ENCODE results near the gene PTPRN2. TPM values are rescaled to one million over a fixed set of nuclear protein-coding genes. Genes with fewer than 3 reads are reported as not detected.

PTPRN2 gene
- total and polyA plus RNA-seq, 4 donors, result 18.1 to 69.9 (median 50.4) TPM

GRCh38 chr7:158327571-158328180, 259.9 kb downstream of the PTPRN2 start:
- 36% methylated on average over 4 of the region's 5 CpGs for WGBS (ENCODE audit: insufficient coverage)
- Histone ChIP-seq H3K27ac (ENCODE audit: low read depth, low read length) (no peak overlapping the region), H3K36me3 (ENCODE audit: control insufficient read depth, insufficient read depth, low read length) (peaks cover 3% of the 10 kb centered on the region), H3K4me1 (ENCODE audit: control insufficient read depth, insufficient read depth, low read length) (peaks cover 35% of the 10 kb centered on the region), H3K4me3 (ENCODE audit: low read depth, low read length) (no peak overlapping the region), H3K27me3 (ENCODE audit: control insufficient read depth, insufficient read depth, low read length) (no peaks in the 10 kb centered on the region), H3K9me3 (ENCODE audit: control insufficient read depth, insufficient read depth, low read length) (no peaks in the 10 kb centered on the region)
- peak in 1 of 6 donors; percentile 37 for DNase-seq (ENCODE audit: low read depth in 4 of 6, low spot score in 6 of 6)

DNA sequence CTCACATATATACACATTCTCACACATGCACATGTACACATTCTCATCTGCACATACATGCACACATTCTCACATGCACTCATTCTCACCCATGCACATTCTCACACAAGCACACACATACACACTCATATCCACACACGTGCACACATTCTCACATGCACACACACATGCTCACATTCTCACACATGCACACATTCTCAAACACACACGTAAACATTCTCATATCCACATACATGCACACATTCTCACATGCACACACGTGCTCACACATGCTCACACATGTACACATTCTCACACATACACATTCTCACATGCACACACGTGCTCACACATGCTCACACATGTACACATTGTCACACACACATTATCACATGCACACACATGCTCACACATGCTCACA, 260.6 kb downstream of the PTPRN2 start:
- H3K4me3 ChIP-seq (ENCODE audit: low read depth, low read length), result no peak overlapping the region
- peaks cover 41% of the 10 kb centered on the region for H3K4me1 ChIP-seq (ENCODE audit: control insufficient read depth, insufficient read depth, low read length)
- 93% methylated on average over 4 of the region's 4 CpGs for WGBS (ENCODE audit: insufficient coverage)
- H3K27ac ChIP-seq (ENCODE audit: low read depth, low read length), result no peak overlapping the region
- H3K36me3 ChIP-seq (ENCODE audit: control insufficient read depth, insufficient read depth, low read length), result peaks cover 3% of the 10 kb centered on the region
- DNase-seq (ENCODE audit: low read depth in 4 of 6, low spot score in 6 of 6), result no peak
- no peaks in the 10 kb centered on the region for H3K27me3 ChIP-seq (ENCODE audit: control insufficient read depth, insufficient read depth, low read length)
- no peaks in the 10 kb centered on the region for H3K9me3 ChIP-seq (ENCODE audit: control insufficient read depth, insufficient read depth, low read length)

- Histone ChIP-seq H3K9me3 (ENCODE audit: control insufficient read depth, insufficient read depth, low read length) (no peaks in the 10 kb centered on the region), H3K27me3 (ENCODE audit: control insufficient read depth, insufficient read depth, low read length) (no peaks in the 10 kb centered on the region), H3K4me1 (ENCODE audit: control insufficient read depth, insufficient read depth, low read length) (peaks cover 45% of the 10 kb centered on the region), H3K27ac (ENCODE audit: low read depth, low read length) (no peak overlapping the region), H3K36me3 (ENCODE audit: control insufficient read depth, insufficient read depth, low read length) (peaks cover 3% of the 10 kb centered on the region), H3K4me3 (ENCODE audit: low read depth, low read length) (no peak overlapping the region)
- peak in 5 of 6 donors; percentile 39 to 92 (median 48) for DNase-seq (ENCODE audit: low read depth in 4 of 6, low spot score in 6 of 6)
- 25% methylated on average over 26 of the region's 27 CpGs for WGBS (ENCODE audit: insufficient coverage)
Observed at GRCh38 chr7:158325530-158326381, 261.9 kb downstream of the PTPRN2 start.

GRCh38 chr7:158324397-158325360, 262.9 kb downstream of the PTPRN2 start:
- H3K27ac ChIP-seq (ENCODE audit: low read depth, low read length), result no peak overlapping the region
- H3K4me1 ChIP-seq (ENCODE audit: control insufficient read depth, insufficient read depth, low read length), result peaks cover 45% of the 10 kb centered on the region
- no peaks in the 10 kb centered on the region for H3K9me3 ChIP-seq (ENCODE audit: control insufficient read depth, insufficient read depth, low read length)
- DNase-seq (ENCODE audit: low read depth in 4 of 6, low spot score in 6 of 6), result no peak
- H3K27me3 ChIP-seq (ENCODE audit: control insufficient read depth, insufficient read depth, low read length), result no peaks in the 10 kb centered on the region
- peaks cover 5% of the 10 kb centered on the region for H3K36me3 ChIP-seq (ENCODE audit: control insufficient read depth, insufficient read depth, low read length)
- H3K4me3 ChIP-seq (ENCODE audit: low read depth, low read length), result no peak overlapping the region
- WGBS (ENCODE audit: insufficient coverage), result 89% methylated on average over 12 of the region's 17 CpGs

DNA sequence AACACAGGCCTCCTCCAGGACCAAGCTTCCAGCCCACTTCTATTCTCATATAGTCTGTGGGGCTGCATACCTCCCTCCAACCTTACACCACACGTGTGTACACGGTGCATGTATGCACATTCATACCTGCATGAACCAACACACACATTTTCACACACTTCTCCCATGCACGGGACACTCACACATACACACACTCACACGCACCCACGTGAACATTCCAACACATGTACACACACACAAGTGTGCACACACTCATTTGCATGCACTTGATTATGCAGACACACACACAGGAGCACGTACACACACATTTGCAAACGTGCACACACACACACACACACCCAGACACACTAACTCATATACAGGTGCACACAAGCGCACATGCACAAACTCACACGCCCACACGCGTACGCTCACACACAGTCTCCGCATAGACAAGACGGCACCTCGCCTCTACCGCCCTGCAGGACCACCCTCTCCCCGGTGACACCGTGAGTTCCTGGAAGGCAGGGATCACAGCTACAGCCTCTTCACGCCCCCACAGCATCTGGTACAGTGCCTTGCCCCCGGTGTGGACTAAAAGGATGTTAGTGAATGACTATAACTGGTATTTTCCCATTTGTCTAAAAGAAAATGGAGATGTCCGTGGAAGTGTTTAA, 263.8 kb downstream of the PTPRN2 start:
- Histone ChIP-seq H3K27ac (ENCODE audit: low read depth, low read length) (no peak overlapping the region), H3K27me3 (ENCODE audit: control insufficient read depth, insufficient read depth, low read length) (no peaks in the 10 kb centered on the region), H3K4me1 (ENCODE audit: control insufficient read depth, insufficient read depth, low read length) (peaks cover 40% of the 10 kb centered on the region), H3K9me3 (ENCODE audit: control insufficient read depth, insufficient read depth, low read length) (no peaks in the 10 kb centered on the region), H3K4me3 (ENCODE audit: low read depth, low read length) (no peak overlapping the region), H3K36me3 (ENCODE audit: control insufficient read depth, insufficient read depth, low read length) (peaks cover 5% of the 10 kb centered on the region)
- WGBS (ENCODE audit: insufficient coverage), result 91% methylated on average over 18 of the region's 21 CpGs
- no peak for DNase-seq (ENCODE audit: low read depth in 4 of 6, low spot score in 6 of 6)

- 65% methylated on average over 12 of the region's 13 CpGs for WGBS (ENCODE audit: insufficient coverage)
- no peak overlapping the region for H3K4me3 ChIP-seq (ENCODE audit: low read depth, low read length)
- H3K27me3 ChIP-seq (ENCODE audit: control insufficient read depth, insufficient read depth, low read length), result no peaks in the 10 kb centered on the region
- H3K27ac ChIP-seq (ENCODE audit: low read depth, low read length), result no peak overlapping the region
- H3K9me3 ChIP-seq (ENCODE audit: control insufficient read depth, insufficient read depth, low read length), result no peaks in the 10 kb centered on the region
- H3K4me1 ChIP-seq (ENCODE audit: control insufficient read depth, insufficient read depth, low read length), result peaks cover 39% of the 10 kb centered on the region
- H3K36me3 ChIP-seq (ENCODE audit: control insufficient read depth, insufficient read depth, low read length), result peaks cover 5% of the 10 kb centered on the region
- DNase-seq (ENCODE audit: low read depth in 4 of 6, low spot score in 6 of 6), result no peak
Observed at GRCh38 chr7:158322616-158323530, 264.8 kb downstream of the PTPRN2 start.

DNA sequence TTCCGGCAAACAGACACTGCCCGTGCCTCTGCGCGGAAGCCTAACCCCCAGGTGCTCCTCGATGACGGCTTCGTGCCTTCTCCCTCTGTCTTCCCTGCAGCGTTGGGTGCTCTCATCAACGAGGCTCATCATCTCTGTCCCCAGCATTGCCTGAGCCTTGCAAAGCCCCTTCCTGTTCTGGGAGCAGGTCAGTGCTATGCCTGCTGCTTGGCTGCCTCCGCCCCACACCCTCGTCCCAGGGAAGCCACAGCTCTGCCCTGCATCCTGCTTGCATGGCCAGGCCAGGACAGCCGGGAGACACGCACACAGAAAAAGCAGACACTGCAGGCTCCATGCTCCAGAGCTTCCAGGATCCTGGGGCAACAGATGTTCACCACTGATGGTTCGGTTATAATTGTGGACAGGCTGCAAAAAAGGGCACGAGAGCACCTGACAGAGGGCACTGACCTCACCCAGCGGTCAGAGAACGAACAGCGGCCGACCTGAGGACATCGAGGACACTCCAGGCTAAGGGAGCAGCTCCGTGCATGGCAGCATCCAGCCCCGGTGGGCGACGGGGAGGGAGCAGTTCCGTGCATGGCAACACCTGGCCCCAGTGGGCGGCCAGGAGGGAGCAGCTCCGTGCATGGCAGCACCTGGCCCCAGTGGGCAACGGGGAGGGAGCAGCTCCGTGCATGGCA, 265.5 kb downstream of the PTPRN2 start:
- H3K4me3 ChIP-seq (ENCODE audit: low read depth, low read length), result no peak overlapping the region
- 85% methylated on average over 29 of the region's 29 CpGs for WGBS (ENCODE audit: insufficient coverage)
- H3K36me3 ChIP-seq (ENCODE audit: control insufficient read depth, insufficient read depth, low read length), result peaks cover 5% of the 10 kb centered on the region
- H3K9me3 ChIP-seq (ENCODE audit: control insufficient read depth, insufficient read depth, low read length), result no peaks in the 10 kb centered on the region
- peaks cover 42% of the 10 kb centered on the region for H3K4me1 ChIP-seq (ENCODE audit: control insufficient read depth, insufficient read depth, low read length)
- no peak for DNase-seq (ENCODE audit: low read depth in 4 of 6, low spot score in 6 of 6)
- H3K27me3 ChIP-seq (ENCODE audit: control insufficient read depth, insufficient read depth, low read length), result no peaks in the 10 kb centered on the region
- H3K27ac ChIP-seq (ENCODE audit: low read depth, low read length), result no peak overlapping the region

DNA sequence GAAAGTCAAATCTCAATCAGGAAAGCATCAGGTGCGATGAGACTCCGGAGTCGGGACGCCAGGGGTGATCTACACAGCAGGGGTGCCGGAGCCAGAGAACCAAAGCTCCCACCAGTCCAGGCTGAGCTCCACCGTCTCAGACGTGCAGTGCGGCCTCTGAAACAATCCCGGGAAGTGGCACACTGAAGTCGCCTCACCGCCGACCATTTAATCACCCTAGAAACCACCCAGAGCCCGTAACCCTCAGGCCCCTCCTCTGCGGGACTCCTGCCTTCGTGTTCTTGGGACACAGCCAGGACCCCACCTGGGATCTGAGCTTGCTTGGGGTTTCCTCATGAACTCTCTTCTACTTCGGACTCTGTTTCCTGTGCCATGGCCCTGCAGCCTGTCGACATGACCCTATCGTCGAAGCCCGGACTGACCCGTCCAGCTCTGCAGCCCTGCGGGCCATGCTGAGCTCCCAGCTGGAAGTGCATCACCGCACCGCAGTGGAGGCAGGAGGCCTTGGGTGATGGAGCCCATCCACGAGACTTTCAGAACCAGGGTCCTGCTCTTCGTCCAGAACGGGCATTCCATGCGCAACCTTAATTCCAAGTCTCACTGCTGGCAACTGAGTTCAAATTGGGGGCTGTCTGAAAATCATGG, 266.4 kb downstream of the PTPRN2 start:
- no peaks in the 10 kb centered on the region for H3K27me3 ChIP-seq (ENCODE audit: control insufficient read depth, insufficient read depth, low read length)
- no peaks in the 10 kb centered on the region for H3K9me3 ChIP-seq (ENCODE audit: control insufficient read depth, insufficient read depth, low read length)
- H3K27ac ChIP-seq (ENCODE audit: low read depth, low read length), result no peak overlapping the region
- H3K4me3 ChIP-seq (ENCODE audit: low read depth, low read length), result no peak overlapping the region
- DNase-seq (ENCODE audit: low read depth in 4 of 6, low spot score in 6 of 6), result no peak
- peaks cover 9% of the 10 kb centered on the region for H3K36me3 ChIP-seq (ENCODE audit: control insufficient read depth, insufficient read depth, low read length)
- WGBS (ENCODE audit: insufficient coverage), result 90% methylated on average over 28 of the region's 28 CpGs
- H3K4me1 ChIP-seq (ENCODE audit: control insufficient read depth, insufficient read depth, low read length), result peaks cover 49% of the 10 kb centered on the region
